A549 treated with AZD2906 at 1 μM for 4 hours (cell line): Measurements from ENCODE around the gene NCKIPSD. TPM values are rescaled to one million over a fixed set of nuclear protein-coding genes. Genes with fewer than 3 reads are reported as not detected.

Experiments
- total RNA-seq: library from RNA; stranded (reverse); fragments of 200-300 nt; extraction: Qiagen RNA extraction; gene quantifications from 5 replicates; pipeline ENCODE4 v1.2.3, GENCODE V29; 2022

Gene NCKIPSD
- total RNA-seq = 8.7 to 13.5 TPM (median 11.4 TPM) in 5 replicates

GRCh38 chr3:48685603-48686511, at the start of gene NCKIPSD:
NCKIPSD (minus strand) TSS chr3:48685915; CDS start chr3:48685807, 108 bp downstream.

GRCh38 chr3:48716982-48717746, 31.4 kb upstream of the NCKIPSD start, which contains the start of gene IP6K2:
IP6K2 (minus strand) TSS chr3:48717221; CDS start chr3:48695291, 21,930 bp downstream.

DNA sequence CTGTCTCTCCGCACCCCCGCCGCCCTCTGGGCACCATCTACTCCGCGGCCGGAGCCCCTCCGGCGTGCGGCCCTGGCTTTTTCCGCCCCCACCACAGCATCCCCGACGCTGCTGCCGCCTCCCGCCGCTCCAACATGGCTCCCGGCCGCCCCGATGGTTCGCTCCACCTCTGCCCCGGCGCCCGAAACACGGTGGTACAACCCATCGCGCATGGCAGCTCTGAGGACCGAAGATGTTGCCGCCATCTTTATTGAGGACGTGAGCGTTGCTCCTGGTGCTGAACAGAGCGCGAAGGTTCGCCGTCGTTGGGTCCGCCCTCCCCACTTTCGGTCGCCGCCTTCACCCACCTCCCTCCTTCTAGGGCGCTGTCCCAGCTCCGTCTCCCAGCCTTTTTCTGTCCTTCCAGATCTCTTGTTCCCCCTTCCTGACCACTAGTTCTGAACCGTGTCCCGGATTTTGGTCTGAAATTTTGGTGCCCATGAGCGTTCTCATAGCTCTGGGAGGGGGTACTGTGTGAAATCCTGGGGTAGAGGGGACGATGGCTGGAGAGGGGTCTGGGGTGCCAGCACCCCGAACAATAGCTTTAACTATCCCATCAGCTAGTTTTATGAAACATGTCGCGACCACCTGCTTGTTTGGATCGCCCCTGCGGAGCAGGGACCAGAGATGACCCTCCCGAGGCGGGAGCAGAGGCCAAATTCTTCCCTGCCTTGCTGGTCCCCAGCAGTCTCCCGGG, 22.8 kb downstream of the NCKIPSD start, which contains the start of gene CELSR3:
Gene CELSR3, minus strand, starts transcription at position 134 of the 736 bp plus-strand sequence. CDS start 252 bp downstream, outside the sequence.

DNA sequence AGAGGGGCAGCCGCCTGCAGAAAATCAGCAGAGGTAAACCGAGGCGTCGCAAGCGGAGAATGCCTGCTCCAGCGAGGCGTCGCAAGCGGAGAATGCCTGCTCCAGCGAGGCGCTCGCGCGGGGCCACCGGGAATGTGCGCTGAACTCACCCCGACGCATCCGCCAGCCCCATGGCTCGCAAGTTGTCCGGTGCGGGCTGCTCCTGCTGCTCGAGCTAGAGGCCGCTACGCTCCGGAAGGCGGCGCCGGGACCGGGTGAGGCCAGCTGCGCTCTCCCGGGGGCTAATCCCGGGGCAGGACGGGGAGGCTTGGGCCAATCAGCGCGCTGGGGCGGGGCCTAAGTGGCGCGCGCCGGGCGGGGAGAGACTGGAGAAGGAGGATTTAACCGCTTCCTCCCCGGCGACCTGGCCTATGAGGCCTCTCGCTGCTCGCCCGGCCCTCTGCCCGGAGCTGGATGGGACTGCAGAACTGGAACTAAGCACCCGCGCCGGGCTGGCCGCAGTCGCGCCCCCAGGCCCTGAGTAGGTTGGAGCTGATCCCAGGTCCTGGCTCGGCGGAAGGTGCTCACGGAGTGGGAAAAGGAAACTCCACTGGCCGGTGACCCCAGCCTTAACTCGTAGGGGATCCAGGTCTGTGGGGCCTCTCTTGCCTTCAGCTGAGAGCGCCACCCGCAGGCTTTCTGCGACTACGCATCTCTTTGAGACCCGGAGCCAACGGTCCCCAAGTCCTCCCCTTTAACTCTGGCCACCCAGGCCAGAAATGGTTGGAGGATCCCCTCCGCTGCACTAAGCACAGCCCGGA, 50.3 kb downstream of the NCKIPSD start, which contains the start of gene SLC26A6:
Gene SLC26A6, minus strand, starts transcription at position 240 of the 800 bp plus-strand sequence. Its CDS starts 68 bp downstream, at position 172.

Other genes with a start within 250 kb of the NCKIPSD start
- gene CCDC51, start 245.8 kb downstream of the NCKIPSD start, total RNA-seq = 26.3 to 28.2 TPM (median 27.5 TPM) in 5 replicates
- 257 to 329 TPM (median 291 TPM) in 5 replicates for gene TMA7, start 245.7 kb downstream of the NCKIPSD start, total RNA-seq
- 8.4 to 10.0 TPM (median 9.0 TPM) in 5 replicates for gene ATRIP, start 239.2 kb downstream of the NCKIPSD start, total RNA-seq
- gene SHISA5, start 181.7 kb downstream of the NCKIPSD start, total RNA-seq = 98.8 to 129 TPM (median 125 TPM) in 5 replicates
- gene PFKFB4, start 129.1 kb downstream of the NCKIPSD start, total RNA-seq = 9.9 to 11.9 TPM (median 10.3 TPM) in 5 replicates
- gene UCN2, start 122.1 kb downstream of the NCKIPSD start, total RNA-seq = 5.9 to 8.7 TPM (median 8.2 TPM) in 5 replicates
- gene COL7A1, start 90.6 kb downstream of the NCKIPSD start, total RNA-seq = 101 to 162 TPM (median 145 TPM) in 5 replicates
- 172 to 207 TPM (median 176 TPM) in 5 replicates for gene UQCRC1, start 76.3 kb downstream of the NCKIPSD start, total RNA-seq
- 0.10 to 0.21 TPM (median 0.15 TPM) in 3 of 5 replicates, not detected in the others for gene TMEM89, start 64.1 kb downstream of the NCKIPSD start, total RNA-seq
- 12.3 to 18.7 TPM (median 14.3 TPM) in 5 replicates for gene SLC26A6, start 50.5 kb downstream of the NCKIPSD start, total RNA-seq
- gene CELSR3, start 23.0 kb downstream of the NCKIPSD start, total RNA-seq = 3.1 to 4.6 TPM (median 3.9 TPM) in 5 replicates
- gene IP6K2, start 31.3 kb upstream of the NCKIPSD start, total RNA-seq = 52.7 to 55.5 TPM (median 54.6 TPM) in 5 replicates
- gene PRKAR2A, start 162.0 kb upstream of the NCKIPSD start, total RNA-seq = 15.5 to 20.2 TPM (median 18.7 TPM) in 5 replicates
- 10.3 to 11.5 TPM (median 10.7 TPM) in 5 replicates for gene SLC25A20, start 213.0 kb upstream of the NCKIPSD start, total RNA-seq
- gene ARIH2, start 232.9 kb upstream of the NCKIPSD start, total RNA-seq = 48.2 to 62.9 TPM (median 55.2 TPM) in 5 replicates